Neural cell (in vitro differentiated cells): Measurements from ENCODE around the gene NACC1.

Experiments used
- EZH2 ChIP-seq: fragments of 200-600, 300-800 bp; shearing (Covaris generic), sonication (generic); IDR thresholded peaks from 2 replicates; pipeline ENCODE4 v1.6.1; 2014; ENCODE audit warnings: antibody characterized with exemption, low read length, borderline replicate concordance, mild to moderate bottlenecking; ENCODE audit not compliant: insufficient read depth, poor library complexity, severe bottlenecking
- POLR2AphosphoS5 ChIP-seq: IDR thresholded peaks from 2 replicates; pipeline ENCODE4 v1.6.1; 2012
- TAF1 ChIP-seq: IDR thresholded peaks from 2 replicates; pipeline ENCODE4 v1.6.1; 2012; ENCODE audit warnings: low read depth
- TF ChIP-seq, protein P1 (sequence below): fragments of 450-650 bp; IDR thresholded peaks from 2 replicates; pipeline ENCODE4 v1.5.1; 2014; ENCODE audit warnings: antibody characterized with exemption, mild to moderate bottlenecking, moderate library complexity; ENCODE audit not compliant: poor library complexity, severe bottlenecking
- TF ChIP-seq, protein P2 (sequence below): IDR thresholded peaks from 2 replicates; pipeline ENCODE4 v1.6.1; 2012; ENCODE audit warnings: borderline replicate concordance

DNA sequence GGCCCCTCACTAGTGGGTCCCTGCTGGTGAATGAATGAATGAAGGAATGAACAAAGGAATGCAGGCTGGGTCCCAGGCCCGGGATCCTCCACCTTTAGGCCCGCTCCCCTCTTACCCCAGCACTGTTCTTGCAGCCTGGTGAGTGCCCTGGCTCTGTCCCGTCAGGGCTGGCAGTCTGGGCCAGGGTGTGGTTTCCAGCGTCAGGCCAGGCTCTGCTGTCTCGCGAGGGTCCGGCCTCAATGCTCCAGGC lies 15.7 kb upstream of the NACC1 start:
- no peak for TF ChIP-seq POLR2AphosphoS5
- no peak for TF ChIP-seq TAF1
- TF ChIP-seq, protein P1, sequence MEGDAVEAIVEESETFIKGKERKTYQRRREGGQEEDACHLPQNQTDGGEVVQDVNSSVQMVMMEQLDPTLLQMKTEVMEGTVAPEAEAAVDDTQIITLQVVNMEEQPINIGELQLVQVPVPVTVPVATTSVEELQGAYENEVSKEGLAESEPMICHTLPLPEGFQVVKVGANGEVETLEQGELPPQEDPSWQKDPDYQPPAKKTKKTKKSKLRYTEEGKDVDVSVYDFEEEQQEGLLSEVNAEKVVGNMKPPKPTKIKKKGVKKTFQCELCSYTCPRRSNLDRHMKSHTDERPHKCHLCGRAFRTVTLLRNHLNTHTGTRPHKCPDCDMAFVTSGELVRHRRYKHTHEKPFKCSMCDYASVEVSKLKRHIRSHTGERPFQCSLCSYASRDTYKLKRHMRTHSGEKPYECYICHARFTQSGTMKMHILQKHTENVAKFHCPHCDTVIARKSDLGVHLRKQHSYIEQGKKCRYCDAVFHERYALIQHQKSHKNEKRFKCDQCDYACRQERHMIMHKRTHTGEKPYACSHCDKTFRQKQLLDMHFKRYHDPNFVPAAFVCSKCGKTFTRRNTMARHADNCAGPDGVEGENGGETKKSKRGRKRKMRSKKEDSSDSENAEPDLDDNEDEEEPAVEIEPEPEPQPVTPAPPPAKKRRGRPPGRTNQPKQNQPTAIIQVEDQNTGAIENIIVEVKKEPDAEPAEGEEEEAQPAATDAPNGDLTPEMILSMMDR = no peak
- TF ChIP-seq, protein P2, sequence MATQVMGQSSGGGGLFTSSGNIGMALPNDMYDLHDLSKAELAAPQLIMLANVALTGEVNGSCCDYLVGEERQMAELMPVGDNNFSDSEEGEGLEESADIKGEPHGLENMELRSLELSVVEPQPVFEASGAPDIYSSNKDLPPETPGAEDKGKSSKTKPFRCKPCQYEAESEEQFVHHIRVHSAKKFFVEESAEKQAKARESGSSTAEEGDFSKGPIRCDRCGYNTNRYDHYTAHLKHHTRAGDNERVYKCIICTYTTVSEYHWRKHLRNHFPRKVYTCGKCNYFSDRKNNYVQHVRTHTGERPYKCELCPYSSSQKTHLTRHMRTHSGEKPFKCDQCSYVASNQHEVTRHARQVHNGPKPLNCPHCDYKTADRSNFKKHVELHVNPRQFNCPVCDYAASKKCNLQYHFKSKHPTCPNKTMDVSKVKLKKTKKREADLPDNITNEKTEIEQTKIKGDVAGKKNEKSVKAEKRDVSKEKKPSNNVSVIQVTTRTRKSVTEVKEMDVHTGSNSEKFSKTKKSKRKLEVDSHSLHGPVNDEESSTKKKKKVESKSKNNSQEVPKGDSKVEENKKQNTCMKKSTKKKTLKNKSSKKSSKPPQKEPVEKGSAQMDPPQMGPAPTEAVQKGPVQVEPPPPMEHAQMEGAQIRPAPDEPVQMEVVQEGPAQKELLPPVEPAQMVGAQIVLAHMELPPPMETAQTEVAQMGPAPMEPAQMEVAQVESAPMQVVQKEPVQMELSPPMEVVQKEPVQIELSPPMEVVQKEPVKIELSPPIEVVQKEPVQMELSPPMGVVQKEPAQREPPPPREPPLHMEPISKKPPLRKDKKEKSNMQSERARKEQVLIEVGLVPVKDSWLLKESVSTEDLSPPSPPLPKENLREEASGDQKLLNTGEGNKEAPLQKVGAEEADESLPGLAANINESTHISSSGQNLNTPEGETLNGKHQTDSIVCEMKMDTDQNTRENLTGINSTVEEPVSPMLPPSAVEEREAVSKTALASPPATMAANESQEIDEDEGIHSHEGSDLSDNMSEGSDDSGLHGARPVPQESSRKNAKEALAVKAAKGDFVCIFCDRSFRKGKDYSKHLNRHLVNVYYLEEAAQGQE = no peak
- TF ChIP-seq EZH2 = no peak
